B cell (primary cell): ENCODE data around the gene HS6ST3. TPM values are rescaled to one million over a fixed set of nuclear protein-coding genes. Genes with fewer than 3 reads are reported as not detected.

Source experiments
- ATAC-seq: fragments of 200-7000 bp; cut with Tn5 transposase; one replicate; pipeline ENCODE4 v1.10.0; 2021; ENCODE audit warnings: low read depth, mild to moderate bottlenecking, moderate number of reproducible peaks, moderate library complexity
- CTCF ChIA-PET: fragments of 350-600 bp; sonication (Branson Sonifier 250); formaldehyde crosslinking; loops from one replicate; lab custom pipeline; 2021; ENCODE audit warnings: antibody characterized with exemption, inconsistent platforms; lab: Charles Lee
- POLR2A ChIA-PET: fragments of 350-600 bp; sonication (Branson Sonifier 250); formaldehyde crosslinking; loops from one replicate; lab custom pipeline; 2021; ENCODE audit warnings: antibody characterized with exemption; lab: Charles Lee
- DNase-seq: peaks from one replicate; pipeline ENCODE4 v3.0.0; 2013
- H2AFZ ChIP-seq: 2 replicates; pipeline ENCODE4 v1.6.1; 2012; ENCODE audit warnings: mild to moderate bottlenecking, low read depth, low read length; ENCODE audit not compliant: insufficient read depth, poor library complexity, severe bottlenecking
- H3K27ac ChIP-seq, 2 donors: 1 replicate in 1 of 2; 2 replicates in 1 of 2; pipeline ENCODE4 v1.5.1; 2012 to 2013; ENCODE audit warnings: low read length in 2 of 2, mild to moderate bottlenecking in 2 of 2, moderate library complexity in 1 of 2
- H3K27me3 ChIP-seq, 4 experiments: fragments of 200-600 bp in 1 of 4; sonication (generic) in 1 of 4; replicated peaks in 1 of 4; 1 replicate in 2 of 4; 2 replicates in 2 of 4; pipeline versions ENCODE4 v1.6.1 to v1.7.0; 2013 to 2016; ENCODE audit warnings: low read length in 3 of 4, mild to moderate bottlenecking in 2 of 4, mixed read lengths in 1 of 4, moderate library complexity in 1 of 4; ENCODE audit not compliant: insufficient read depth in 4 of 4, control insufficient read depth in 3 of 4; ENCODE audit errors: control extremely low read depth in 1 of 4
- H3K36me3 ChIP-seq, 2 experiments: replicated peaks in 1 of 2; 1 replicate in 1 of 2; 2 replicates in 1 of 2; pipeline versions ENCODE4 v1.6.1 to v1.7.1; 2013; ENCODE audit warnings: low read length in 1 of 2; ENCODE audit not compliant: insufficient read depth in 2 of 2, control insufficient read depth in 1 of 2; ENCODE audit errors: control extremely low read depth in 1 of 2, extremely low read depth in 1 of 2
- H3K4me1 ChIP-seq, 2 donors: fragments of 200-600 bp in 1 of 2; sonication (generic) in 1 of 2; 1 replicate in 1 of 2; 2 replicates in 1 of 2; pipeline versions ENCODE4 v1.5.1 to v1.6.1; 2013 to 2017; ENCODE audit warnings: low read length in 2 of 2; ENCODE audit not compliant: control insufficient read depth in 2 of 2, insufficient read depth in 2 of 2
- H3K4me2 ChIP-seq: replicated peaks from 2 replicates; pipeline ENCODE3; 2012; ENCODE audit warnings: mild to moderate bottlenecking, low read depth, low read length; ENCODE audit not compliant: poor library complexity, severe bottlenecking
- H3K4me3 ChIP-seq, 5 experiments: fragments of 200-600 bp in 1 of 5; sonication (generic) in 1 of 5; 1 replicate in 3 of 5; 2 replicates in 2 of 5; pipeline versions ENCODE4 v1.5.1 to v1.7.0; 2011 to 2016; ENCODE audit warnings: low read length in 4 of 5, mild to moderate bottlenecking in 4 of 5, low read depth in 2 of 5, control low read depth in 1 of 5, moderate library complexity in 1 of 5; ENCODE audit not compliant: insufficient read depth in 1 of 5; ENCODE audit errors: control extremely low read depth in 1 of 5, extremely low read depth in 1 of 5
- H3K79me2 ChIP-seq: fragments of 200-600 bp; sonication (generic); one replicate; pipeline ENCODE4 v1.6.0; 2016; ENCODE audit warnings: low read length; ENCODE audit not compliant: control insufficient read depth, insufficient read depth
- H3K9ac ChIP-seq: fragments of 200-600 bp; sonication (generic); 2 replicates; pipeline ENCODE4 v1.6.1; 2017; ENCODE audit warnings: mild to moderate bottlenecking, low read length, moderate library complexity
- H3K9me3 ChIP-seq, 3 donors: one replicate each; pipeline versions ENCODE4 v1.6.1 to v1.7.1; 2013; ENCODE audit warnings: low read length in 2 of 3; ENCODE audit not compliant: control insufficient read depth in 2 of 3, insufficient read depth in 1 of 3; ENCODE audit errors: control extremely low read depth in 1 of 3
- H4K20me1 ChIP-seq: 2 replicates; pipeline ENCODE4 v1.6.0; 2012; ENCODE audit warnings: mild to moderate bottlenecking, low read length; ENCODE audit not compliant: insufficient read depth, control insufficient read depth, poor library complexity, severe bottlenecking
- H3K27ac Mint-ChIP-seq: one replicate; pipeline ENCODE4 v1.8.0; 2021; ENCODE audit warnings: mixed read lengths
- H3K27me3 Mint-ChIP-seq: one replicate; pipeline ENCODE4 v1.8.0; 2021; ENCODE audit warnings: mixed read lengths
- H3K4me1 Mint-ChIP-seq: one replicate; pipeline ENCODE4 v1.8.0; 2021; ENCODE audit warnings: mixed read lengths
- H3K4me3 Mint-ChIP-seq: one replicate; pipeline ENCODE4 v1.8.0; 2021; ENCODE audit warnings: mixed read lengths
- H3K9me3 Mint-ChIP-seq: one replicate; pipeline ENCODE4 v1.8.0; 2022; ENCODE audit warnings: mixed read lengths; ENCODE audit not compliant: insufficient read depth
- CTCF ChIP-seq: fragments of 200-600 bp; IDR thresholded peaks from one replicate; pipeline ENCODE4 v1.8.0; 2022; ENCODE audit warnings: antibody characterized with exemption, mild to moderate bottlenecking
- EZH2 ChIP-seq: IDR thresholded peaks from 2 replicates; pipeline ENCODE4 v1.6.1; 2012; ENCODE audit warnings: borderline replicate concordance, low read depth, mild to moderate bottlenecking, moderate library complexity, low read length; ENCODE audit not compliant: insufficient read depth, poor library complexity, severe bottlenecking
- WGBS: methylation state at CpG from one replicate; pipeline ENCODE4 v1.1.5; 2013; ENCODE audit warnings: missing lambda C conversion rate; ENCODE audit not compliant: insufficient coverage; 5-methylcytosine and 5-hydroxymethylcytosine counted together
- intact Hi-C: fragments of 100-400 bp; cut with micrococcal nuclease; formaldehyde crosslinking; loops from one replicate; pipeline ENCODE4 v1.10.0; 2022
- polyA plus RNA-seq: library from polyadenylated mRNA; depleted of rRNA; stranded (reverse); fragments of >200 nt; gene quantifications from 2 replicates; pipeline ENCODE4 v1.2.3, GENCODE V29; 2012
- total RNA-seq, 2 donors: library from RNA; stranded (reverse); fragments of 120-200 nt in 1 of 2; gene quantifications; 1 replicate in 1 of 2; 2 replicates in 1 of 2; pipeline versions ENCODE4 v1.2.3 to v1.2.4, GENCODE V29; 2013 to 2022

Gene HS6ST3
- total and polyA plus RNA-seq, 2 donors (not counting 1 experiment from before 2014, with no cell fraction given) = not detected

GRCh38 chr13:96573563-96573962 lies 483.7 kb downstream of the HS6ST3 start:
- H4K20me1 ChIP-seq = no peaks in the 10 kb centered on the region
- no peak overlapping the region for H3K4me3 Mint-ChIP-seq
- H3K4me3 ChIP-seq = no peak overlapping the region
- intact Hi-C loops = no loop called here
- POLR2A ChIA-PET = no interaction called here
- H3K4me2 ChIP-seq = no peak overlapping the region
- no peaks in the 10 kb centered on the region for H3K4me1 ChIP-seq
- H3K9me3 Mint-ChIP-seq = peaks cover 4% of the 10 kb centered on the region
- H2AFZ ChIP-seq = no peak overlapping the region
- ATAC-seq (no peak), DNase-seq (no peak)
- H3K27me3 Mint-ChIP-seq = no peaks in the 10 kb centered on the region
- no peaks in the 10 kb centered on the region for H3K36me3 ChIP-seq
- H3K27ac Mint-ChIP-seq = no peak overlapping the region
- no peak overlapping the region for H3K9ac ChIP-seq
- H3K4me1 Mint-ChIP-seq = no peaks in the 10 kb centered on the region
- no peaks in the 10 kb centered on the region for H3K79me2 ChIP-seq
- no peak overlapping the region for H3K27ac ChIP-seq
- no peaks in the 10 kb centered on the region for H3K27me3 ChIP-seq
- WGBS = 79% methylated on average over 4 of the region's 4 CpGs
- H3K9me3 ChIP-seq = peaks cover 0 to 5% (median 0%) of the 10 kb centered on the region in 3 donors
- CTCF ChIA-PET = no interaction called here
- no peak for TF ChIP-seq EZH2
- no peak for TF ChIP-seq CTCF

GRCh38 chr13:96575423-96576320 lies 485.8 kb downstream of the HS6ST3 start:
- Histone ChIP-seq H3K4me1 (no peaks in the 10 kb centered on the region), H3K9me3 (peaks cover 0 to 5% (median 0%) of the 10 kb centered on the region in 3 donors), H3K27me3 (no peaks in the 10 kb centered on the region), H3K4me3 (no peak overlapping the region), H3K79me2 (no peaks in the 10 kb centered on the region), H4K20me1 (no peaks in the 10 kb centered on the region), H3K9ac (no peak overlapping the region), H3K36me3 (no peaks in the 10 kb centered on the region), H3K27ac (no peak overlapping the region), H3K4me2 (no peak overlapping the region), H2AFZ (no peak overlapping the region)
- WGBS = 81% methylated on average over 14 of the region's 14 CpGs
- H3K4me3 Mint-ChIP-seq = no peak overlapping the region
- POLR2A ChIA-PET = no interaction called here
- TF ChIP-seq EZH2 = no peak
- no peak for TF ChIP-seq CTCF
- H3K4me1 Mint-ChIP-seq = no peaks in the 10 kb centered on the region
- no peak for ATAC-seq
- DNase-seq = no peak
- peaks cover 4% of the 10 kb centered on the region for H3K9me3 Mint-ChIP-seq
- H3K27ac Mint-ChIP-seq = no peak overlapping the region
- intact Hi-C loops = no loop called here
- no peaks in the 10 kb centered on the region for H3K27me3 Mint-ChIP-seq
- CTCF ChIA-PET = no interaction called here
